HCT116 (cell line): Measurements from ENCODE around the gene RBM26. TPM values are rescaled to one million over a fixed set of nuclear protein-coding genes. Genes with fewer than 3 reads are reported as not detected.

ENCODE experiments used
- ATAC-seq: fragments of 200-7000 bp; cut with Tn5 transposase; 2 replicates; pipeline ENCODE4 v1.9.1; 2020; ENCODE audit warnings: mild to moderate bottlenecking, moderate library complexity
- BruUV-seq: library from RNA; stranded (reverse); fragments of 400-500 nt; replicated peaks from 2 replicates; lab custom pipeline; 2021; lab: Mats Ljungman, UMichigan
- CTCF ChIA-PET: fragments of 300-600 bp; sonication (Branson Sonifier 250); formaldehyde crosslinking; loops from one replicate; lab custom pipeline; 2021; ENCODE audit warnings: antibody characterized with exemption; lab: Charles Lee
- POLR2A ChIA-PET: fragments of 300-600, 350-600 bp; sonication (Branson Sonifier 250); formaldehyde crosslinking; loops from one replicate; lab custom pipeline; 2021; ENCODE audit warnings: antibody characterized with exemption; lab: Charles Lee
- RAD21 ChIA-PET, 2 experiments: fragments of 300-600 bp; sonication (Branson Sonifier 250); formaldehyde crosslinking; loops; one replicate each; lab custom pipeline; 2023; ENCODE audit warnings: low total read pairs in 2 of 2; ENCODE audit not compliant: uncharacterized antibody in 2 of 2, unreplicated experiment in 2 of 2, low non-redundant PET in 1 of 2; lab: Charles Lee
- DNase-seq: peaks from one replicate; pipeline ENCODE4 v3.0.0-alpha.2; 2010; ENCODE audit warnings: low read depth, low spot score
- H2AFZ ChIP-seq: fragments of 200-600 bp; shearing (Covaris generic), sonication (generic); 2 replicates; pipeline ENCODE4 v1.6.1; 2017; ENCODE audit warnings: low read depth, mixed run types, mixed read lengths, antibody characterized with exemption, low read length; ENCODE audit not compliant: poor library complexity, severe bottlenecking
- H3K27ac ChIP-seq: 2 replicates; pipeline ENCODE4 v1.5.1; 2012; ENCODE audit warnings: low read depth, low read length
- H3K27me3 ChIP-seq: fragments of 200-600 bp; sonication (generic); 2 replicates; pipeline ENCODE4 v1.6.1; 2016; ENCODE audit warnings: mixed run types, low read length, mixed read lengths; ENCODE audit not compliant: insufficient read depth
- H3K36me3 ChIP-seq, 2 experiments: fragments of 200-500 bp in 1 of 2; fragments of 200-600 bp in 1 of 2; sonication (Bioruptor generic) in 1 of 2; sonication (generic) in 1 of 2; 2 replicates each; pipeline versions ENCODE4 v1.5.1 to v1.6.1; 2014 to 2016; ENCODE audit warnings: low read length in 2 of 2, inconsistent platforms in 1 of 2, mixed read lengths in 1 of 2, mixed run types in 1 of 2; ENCODE audit not compliant: insufficient read depth in 2 of 2, control insufficient read depth in 1 of 2
- H3K4me1 ChIP-seq, 2 experiments: fragments of 200-600 bp in 1 of 2; sonication (generic) in 1 of 2; 2 replicates each; pipeline versions ENCODE4 v1.5.1 to v1.6.1; 2012 to 2017; ENCODE audit warnings: low read length in 2 of 2, inconsistent platforms in 1 of 2, mild to moderate bottlenecking in 1 of 2, mixed read lengths in 1 of 2, mixed run types in 1 of 2, moderate library complexity in 1 of 2; ENCODE audit not compliant: insufficient read depth in 2 of 2, control insufficient read depth in 1 of 2
- H3K4me2 ChIP-seq: fragments of 200-600 bp; sonication (generic); 2 replicates; pipeline ENCODE4 v1.6.1; 2017; ENCODE audit warnings: mixed run types, low read length, mixed read lengths
- H3K4me3 ChIP-seq, 2 experiments: fragments of 200-600 bp in 1 of 2; sonication (generic) in 1 of 2; replicated peaks in 1 of 2; 2 replicates each; pipeline ENCODE4 v1.5.1; 2011 to 2016; ENCODE audit warnings: low read length in 2 of 2, control low read depth in 1 of 2, low read depth in 1 of 2, mild to moderate bottlenecking in 1 of 2, mixed read lengths in 1 of 2, mixed run types in 1 of 2
- H3K79me2 ChIP-seq: fragments of 200-600 bp; sonication (generic); 2 replicates; pipeline ENCODE4 v1.6.1; 2017; ENCODE audit warnings: mild to moderate bottlenecking, mixed run types, low read length, moderate library complexity, mixed read lengths; ENCODE audit not compliant: insufficient read depth
- H3K9ac ChIP-seq: fragments of 200-600 bp; sonication (generic); 2 replicates; pipeline ENCODE4 v1.6.1; 2016; ENCODE audit warnings: low read length, mixed read lengths
- H3K9me2 ChIP-seq: fragments of 200-600 bp; sonication (generic), shearing (Covaris generic); 2 replicates; pipeline ENCODE4 v1.6.1; 2017; ENCODE audit warnings: mixed run types, mild to moderate bottlenecking, moderate library complexity; ENCODE audit not compliant: insufficient read depth
- H3K9me3 ChIP-seq, 2 experiments: fragments of 200-500 bp in 1 of 2; fragments of 200-600 bp in 1 of 2; sonication (Bioruptor generic) in 1 of 2; sonication (generic) in 1 of 2; 2 replicates each; pipeline ENCODE4 v1.6.1; 2014 to 2017; ENCODE audit warnings: low read length in 2 of 2, mixed read lengths in 2 of 2, inconsistent platforms in 1 of 2, low read depth in 1 of 2, mild to moderate bottlenecking in 1 of 2, mixed run types in 1 of 2, moderate library complexity in 1 of 2; ENCODE audit not compliant: control insufficient read depth in 1 of 2, insufficient read depth in 1 of 2
- H4K20me1 ChIP-seq: fragments of 200-600 bp; sonication (generic), shearing (Covaris generic); 2 replicates; pipeline ENCODE4 v1.6.1; 2017; ENCODE audit warnings: mixed run types, mild to moderate bottlenecking, moderate library complexity; ENCODE audit not compliant: insufficient read depth
- CBX3 ChIP-seq: IDR thresholded peaks from 2 replicates; pipeline ENCODE4 v1.6.1; 2012; ENCODE audit warnings: low read depth
- CEBPB ChIP-seq: IDR thresholded peaks from 2 replicates; pipeline ENCODE4 v1.6.1; 2012; ENCODE audit warnings: low read depth
- EGR1 ChIP-seq: IDR thresholded peaks from 2 replicates; pipeline ENCODE4 v1.6.1; 2012; ENCODE audit warnings: low read depth
- EZH2 ChIP-seq: fragments of 200-600 bp; sonication (generic); IDR thresholded peaks from 2 replicates; pipeline ENCODE4 v1.6.1; 2017; ENCODE audit warnings: antibody characterized with exemption, mixed run types
- EZH2phosphoT487 ChIP-seq: fragments of 200-600 bp; IDR thresholded peaks from 2 replicates; pipeline ENCODE4 v1.6.1; 2018; ENCODE audit warnings: antibody characterized with exemption, borderline replicate concordance
- FOSL1 ChIP-seq: IDR thresholded peaks from 2 replicates; pipeline ENCODE4 v1.6.1; 2012; ENCODE audit warnings: low read depth
- JUND ChIP-seq: IDR thresholded peaks from 2 replicates; pipeline ENCODE4 v1.6.1; 2012
- MAX ChIP-seq: IDR thresholded peaks from 2 replicates; pipeline ENCODE4 v1.6.1; 2012
- POLR2A ChIP-seq: IDR thresholded peaks from 2 replicates; pipeline ENCODE4 v1.7.0; 2011; ENCODE audit warnings: borderline replicate concordance; ENCODE audit not compliant: insufficient read depth, insufficient read length; ENCODE audit errors: extremely low read depth
- POLR2AphosphoS5 ChIP-seq: IDR thresholded peaks from 2 replicates; pipeline ENCODE4 v1.6.1; 2011; ENCODE audit warnings: mild to moderate bottlenecking, low read depth, low read length, moderate library complexity
- RAD21 ChIP-seq: IDR thresholded peaks from 2 replicates; pipeline ENCODE4 v1.6.1; 2012; ENCODE audit warnings: low read depth, mild to moderate bottlenecking
- SIN3A ChIP-seq: IDR thresholded peaks from 2 replicates; pipeline ENCODE4 v1.6.1; 2012; ENCODE audit warnings: low read depth
- SP1 ChIP-seq: IDR thresholded peaks from 2 replicates; pipeline ENCODE4 v1.6.1; 2012; ENCODE audit warnings: low read depth
- SRF ChIP-seq: IDR thresholded peaks from 2 replicates; pipeline ENCODE4 v1.6.1; 2012; ENCODE audit warnings: low read depth
- TCF7L2 ChIP-seq: IDR thresholded peaks from 2 replicates; pipeline ENCODE4 v1.7.0; 2011; ENCODE audit warnings: borderline replicate concordance, inconsistent platforms; ENCODE audit not compliant: insufficient read depth, insufficient read length; ENCODE audit errors: extremely low read depth
- YY1 ChIP-seq: IDR thresholded peaks from 2 replicates; pipeline ENCODE4 v1.6.1; 2011; ENCODE audit warnings: low read length, low read depth, moderate library complexity, mild to moderate bottlenecking; ENCODE audit not compliant: insufficient replicate concordance; ENCODE audit errors: extremely low read depth
- ZBTB33 ChIP-seq: IDR thresholded peaks from 2 replicates; pipeline ENCODE4 v1.6.1; 2011; ENCODE audit warnings: mild to moderate bottlenecking, low read length, moderate library complexity; ENCODE audit not compliant: insufficient replicate concordance; ENCODE audit errors: extremely low read depth
- ZFX ChIP-seq: fragments of 450-650 bp; IDR thresholded peaks from 2 replicates; pipeline ENCODE4 v1.6.1; 2017
- intact Hi-C: fragments of 100-400 bp; cut with micrococcal nuclease; formaldehyde crosslinking; loops from 2 replicates; pipeline ENCODE4 v1.10.0; 2022
- total RNA-seq: library from RNA; stranded (reverse); gene quantifications from one replicate; pipeline ENCODE4 v1.2.1, GENCODE V29; 2021; ENCODE audit not compliant: unreplicated experiment
- TF ChIP-seq, protein P1 (sequence below): IDR thresholded peaks from 2 replicates; pipeline ENCODE4 v1.6.1; 2012; ENCODE audit warnings: low read depth

RBM26 gene
- total RNA-seq, 1 experiment from 2014 or later: 52.5 TPM

DNA sequence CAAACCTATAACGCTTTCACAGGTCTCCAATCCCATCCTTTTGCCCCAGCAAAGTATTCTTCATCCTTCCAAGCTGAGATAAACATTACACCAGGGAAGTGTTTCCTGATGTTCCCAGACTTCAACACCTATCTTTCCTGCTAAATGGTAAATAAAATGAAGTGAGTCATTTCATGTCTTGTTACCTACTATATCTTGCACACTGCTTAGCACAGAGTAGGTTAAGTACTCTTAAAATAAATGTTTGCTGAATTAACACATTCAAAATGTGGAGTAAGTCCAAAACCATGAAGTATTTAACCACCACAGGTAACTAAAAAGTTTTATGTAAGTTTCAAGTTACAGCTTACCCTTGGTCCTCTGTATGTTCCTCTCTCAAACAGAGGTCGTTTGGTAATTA lies 3.4 kb downstream of the RBM26 start:
- no peak overlapping the region for H3K4me3 ChIP-seq
- RAD21 ChIA-PET: no interaction called here

More for the DNA sequence above, 3.4 kb downstream of the RBM26 start:
- CTCF ChIA-PET: interaction anchor here (1.0 to 1.5 kb wide), 3 partner anchors 11 to 151 kb away, joined by 3 to 5 read pairs (median 3); no protein-coding TSS in a partner anchor
- DNase-seq (no peak), ATAC-seq (no peak)
- H3K9me2 ChIP-seq: no peaks in the 10 kb centered on the region
- intact Hi-C loops: no loop called here
- H3K9me3 ChIP-seq: no peaks in the 10 kb centered on the region
- peaks cover 7 to 26% of the 10 kb centered on the region in 2 experiments; a peak in 3 of 4 replicates for H3K4me1 ChIP-seq
- no peak overlapping the region for H3K27ac ChIP-seq
- POLR2A ChIA-PET: no interaction called here
- no peaks in the 10 kb centered on the region for H3K27me3 ChIP-seq
- no peak overlapping the region for H3K4me2 ChIP-seq
- no TSS peak for BruUV-seq
- peaks cover 7% of the 10 kb centered on the region; the same call in 1 of the 2 replicates for H4K20me1 ChIP-seq
- H2AFZ ChIP-seq: no peak overlapping the region
- TF ChIP-seq RAD21 (no peak), CBX3 (no peak), SP1 (no peak), CEBPB (no peak), EZH2 (no peak), FOSL1 (no peak), MAX (no peak), SIN3A (no peak), ZFX (no peak), YY1 (no peak), EGR1 (no peak), JUND (no peak), EZH2phosphoT487 (no peak), TCF7L2 (no peak), POLR2AphosphoS5 (no peak), ZBTB33 (no peak), SRF (no peak), POLR2A (no peak)
- TF ChIP-seq, protein P1, sequence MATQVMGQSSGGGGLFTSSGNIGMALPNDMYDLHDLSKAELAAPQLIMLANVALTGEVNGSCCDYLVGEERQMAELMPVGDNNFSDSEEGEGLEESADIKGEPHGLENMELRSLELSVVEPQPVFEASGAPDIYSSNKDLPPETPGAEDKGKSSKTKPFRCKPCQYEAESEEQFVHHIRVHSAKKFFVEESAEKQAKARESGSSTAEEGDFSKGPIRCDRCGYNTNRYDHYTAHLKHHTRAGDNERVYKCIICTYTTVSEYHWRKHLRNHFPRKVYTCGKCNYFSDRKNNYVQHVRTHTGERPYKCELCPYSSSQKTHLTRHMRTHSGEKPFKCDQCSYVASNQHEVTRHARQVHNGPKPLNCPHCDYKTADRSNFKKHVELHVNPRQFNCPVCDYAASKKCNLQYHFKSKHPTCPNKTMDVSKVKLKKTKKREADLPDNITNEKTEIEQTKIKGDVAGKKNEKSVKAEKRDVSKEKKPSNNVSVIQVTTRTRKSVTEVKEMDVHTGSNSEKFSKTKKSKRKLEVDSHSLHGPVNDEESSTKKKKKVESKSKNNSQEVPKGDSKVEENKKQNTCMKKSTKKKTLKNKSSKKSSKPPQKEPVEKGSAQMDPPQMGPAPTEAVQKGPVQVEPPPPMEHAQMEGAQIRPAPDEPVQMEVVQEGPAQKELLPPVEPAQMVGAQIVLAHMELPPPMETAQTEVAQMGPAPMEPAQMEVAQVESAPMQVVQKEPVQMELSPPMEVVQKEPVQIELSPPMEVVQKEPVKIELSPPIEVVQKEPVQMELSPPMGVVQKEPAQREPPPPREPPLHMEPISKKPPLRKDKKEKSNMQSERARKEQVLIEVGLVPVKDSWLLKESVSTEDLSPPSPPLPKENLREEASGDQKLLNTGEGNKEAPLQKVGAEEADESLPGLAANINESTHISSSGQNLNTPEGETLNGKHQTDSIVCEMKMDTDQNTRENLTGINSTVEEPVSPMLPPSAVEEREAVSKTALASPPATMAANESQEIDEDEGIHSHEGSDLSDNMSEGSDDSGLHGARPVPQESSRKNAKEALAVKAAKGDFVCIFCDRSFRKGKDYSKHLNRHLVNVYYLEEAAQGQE: no peak
- peaks cover 3 to 29% of the 10 kb centered on the region in 2 experiments; a peak in 2 of 4 replicates for H3K36me3 ChIP-seq
- peaks cover 100% of the 10 kb centered on the region for H3K79me2 ChIP-seq
- H3K9ac ChIP-seq: no peak overlapping the region
